ENCODE data around the gene RYR2. TPM values are rescaled to one million over a fixed set of nuclear protein-coding genes. Genes with fewer than 3 reads are reported as not detected.
A peak's percentile ranks its signal among the peaks of the same experiment; 100 is the strongest.

The RYR2 gene
- total and polyA plus RNA-seq, 2 experiments from 2014 or later: not detected

DNA sequence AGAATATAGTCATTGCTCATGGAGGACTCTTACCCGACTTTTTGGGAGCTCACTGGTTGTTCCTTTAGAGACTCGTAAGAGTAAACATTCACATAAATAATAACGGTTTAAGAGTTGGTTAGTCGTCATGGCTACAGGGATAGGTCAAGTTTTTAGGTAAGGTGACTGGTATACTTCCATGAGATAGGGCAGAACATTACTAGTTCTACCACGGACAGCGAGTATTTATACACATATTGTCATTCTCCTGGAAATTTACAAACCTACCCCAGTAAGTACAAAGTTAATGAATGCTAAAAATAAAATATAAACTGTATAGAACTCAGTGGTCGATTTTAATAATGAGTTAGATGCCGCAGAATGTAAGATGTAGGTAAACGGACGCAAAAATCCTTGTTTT, 1.2 kb upstream of the RYR2 start:
- no peak overlapping the region for H3K27ac ChIP-seq
- in situ Hi-C loops (cut with MboI): no loop called here
- H3K9ac ChIP-seq: no peak overlapping the region
- peaks cover 34% of the 10 kb centered on the region for H3K27me3 ChIP-seq (replicated peaks; ENCODE audit: insufficient read depth)
- no peaks in the 10 kb centered on the region for H4K20me1 ChIP-seq (ENCODE audit: insufficient read depth)
- H3K79me2 ChIP-seq (ENCODE audit: insufficient read depth): no peaks in the 10 kb centered on the region
- no peaks in the 10 kb centered on the region for H3K9me2 ChIP-seq (ENCODE audit: insufficient read depth)
- TF ChIP-seq EZH2 (IDR thresholded peaks at IDR 0.05; ENCODE audit: insufficient read depth, poor library complexity, severe bottlenecking) (peak; percentile 9), EZH2phosphoT487 (IDR thresholded peaks at IDR 0.05; ENCODE audit: insufficient read depth, low read depth) (no peak)
- H3F3A ChIP-seq (ENCODE audit: insufficient read depth): no peaks in the 10 kb centered on the region
- H3K4me1 ChIP-seq (ENCODE audit: insufficient read depth): no peaks in the 10 kb centered on the region
- no peaks in the 10 kb centered on the region for H3K9me3 ChIP-seq (ENCODE audit: low read depth)
- H3K36me3 ChIP-seq (ENCODE audit: low read depth): no peaks in the 10 kb centered on the region
- no peak overlapping the region for H2AFZ ChIP-seq
- H3K4me3 ChIP-seq: no peak overlapping the region
- no peak overlapping the region for H3K4me2 ChIP-seq (ENCODE audit: unreplicated experiment)
- WGBS, 2 experiments (ENCODE audit: low coverage in 1 of 2, low lambda C conversion rate in 2 of 2, missing lambda C conversion rate in 2 of 2): 56 to 61% methylated on average over 10 of the region's 10 CpGs
- DNase-seq: no peak

DNA sequence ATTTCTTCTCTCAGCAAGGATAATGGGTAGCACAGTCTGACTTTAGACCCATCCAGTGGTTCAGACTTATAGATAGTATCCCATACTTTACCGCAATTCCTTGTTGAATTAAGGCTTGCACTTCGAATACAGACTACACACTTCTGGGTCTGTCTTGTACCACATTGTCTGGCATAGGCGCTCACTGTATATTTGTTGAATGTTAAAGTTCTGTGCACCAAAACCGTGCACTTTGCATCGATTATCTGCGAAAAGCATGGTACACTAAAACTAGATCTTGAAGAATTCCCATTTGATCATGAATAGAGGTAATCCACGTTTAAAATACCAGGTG, 556 bp upstream of the RYR2 start:
- Histone ChIP-seq H3K36me3 (ENCODE audit: low read depth) (no peaks in the 10 kb centered on the region), H3F3A (ENCODE audit: insufficient read depth) (no peaks in the 10 kb centered on the region), H3K79me2 (ENCODE audit: insufficient read depth) (no peaks in the 10 kb centered on the region), H2AFZ (no peak overlapping the region), H3K9me3 (ENCODE audit: low read depth) (no peaks in the 10 kb centered on the region), H3K9me2 (ENCODE audit: insufficient read depth) (no peaks in the 10 kb centered on the region), H3K4me3 (no peak overlapping the region), H3K27me3 (replicated peaks; ENCODE audit: insufficient read depth) (peaks cover 34% of the 10 kb centered on the region), H4K20me1 (ENCODE audit: insufficient read depth) (no peaks in the 10 kb centered on the region), H3K4me2 (ENCODE audit: unreplicated experiment) (no peak overlapping the region), H3K9ac (no peak overlapping the region), H3K4me1 (ENCODE audit: insufficient read depth) (no peaks in the 10 kb centered on the region), H3K27ac (no peak overlapping the region)
- in situ Hi-C loops (cut with MboI): no loop called here
- TF ChIP-seq EZH2 (IDR thresholded peaks at IDR 0.05; ENCODE audit: insufficient read depth, poor library complexity, severe bottlenecking) (no peak), EZH2phosphoT487 (IDR thresholded peaks at IDR 0.05; ENCODE audit: insufficient read depth, low read depth) (no peak)
- 15 to 22% methylated on average over 7 of the region's 7 CpGs for WGBS, 2 experiments (ENCODE audit: low coverage in 1 of 2, low lambda C conversion rate in 2 of 2, missing lambda C conversion rate in 2 of 2)
- DNase-seq: no peak

DNA sequence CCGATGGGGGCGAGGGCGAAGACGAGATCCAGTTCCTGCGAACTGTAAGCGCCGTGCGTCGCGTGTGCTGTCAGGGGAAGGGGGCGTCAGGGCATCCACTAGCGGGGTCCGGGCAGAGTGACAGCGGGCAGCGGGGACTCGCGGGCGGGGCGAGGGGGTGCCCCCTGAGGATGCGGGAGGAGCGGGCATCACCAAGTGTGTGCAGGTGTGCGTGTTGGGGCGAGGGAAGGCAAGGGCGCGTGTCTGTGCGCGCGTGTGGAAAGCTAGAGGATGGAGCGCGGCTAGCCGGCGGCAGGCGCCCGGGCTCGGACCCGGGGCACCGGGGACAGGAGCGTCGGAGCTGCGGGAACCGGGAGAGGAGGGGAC, 525 bp downstream of the RYR2 start:
- no peaks in the 10 kb centered on the region for H3K4me1 ChIP-seq (ENCODE audit: insufficient read depth)
- no peaks in the 10 kb centered on the region for H4K20me1 ChIP-seq (ENCODE audit: insufficient read depth)
- no peaks in the 10 kb centered on the region for H3K36me3 ChIP-seq (ENCODE audit: low read depth)
- no peaks in the 10 kb centered on the region for H3K9me3 ChIP-seq (ENCODE audit: low read depth)
- H3F3A ChIP-seq (ENCODE audit: insufficient read depth): no peaks in the 10 kb centered on the region
- H3K27me3 ChIP-seq (replicated peaks; ENCODE audit: insufficient read depth): peaks cover 34% of the 10 kb centered on the region
- H3K9me2 ChIP-seq (ENCODE audit: insufficient read depth): no peaks in the 10 kb centered on the region
- H3K9ac ChIP-seq: no peak overlapping the region
- H3K27ac ChIP-seq: no peak overlapping the region
- H3K4me3 ChIP-seq: no peak overlapping the region
- H2AFZ ChIP-seq: no peak overlapping the region
- WGBS, 2 experiments (ENCODE audit: low coverage in 1 of 2, low lambda C conversion rate in 2 of 2, missing lambda C conversion rate in 2 of 2): 4 to 7% methylated on average over 28 to 41 of the region's 41 CpGs
- DNase-seq: no peak
- TF ChIP-seq EZH2 (IDR thresholded peaks at IDR 0.05; ENCODE audit: insufficient read depth, poor library complexity, severe bottlenecking): no peak
- no peak for TF ChIP-seq EZH2phosphoT487 (IDR thresholded peaks at IDR 0.05; ENCODE audit: insufficient read depth, low read depth)
- H3K79me2 ChIP-seq (ENCODE audit: insufficient read depth): no peaks in the 10 kb centered on the region
- no peak overlapping the region for H3K4me2 ChIP-seq (ENCODE audit: unreplicated experiment)
- in situ Hi-C loops (cut with MboI): no loop called here

DNA sequence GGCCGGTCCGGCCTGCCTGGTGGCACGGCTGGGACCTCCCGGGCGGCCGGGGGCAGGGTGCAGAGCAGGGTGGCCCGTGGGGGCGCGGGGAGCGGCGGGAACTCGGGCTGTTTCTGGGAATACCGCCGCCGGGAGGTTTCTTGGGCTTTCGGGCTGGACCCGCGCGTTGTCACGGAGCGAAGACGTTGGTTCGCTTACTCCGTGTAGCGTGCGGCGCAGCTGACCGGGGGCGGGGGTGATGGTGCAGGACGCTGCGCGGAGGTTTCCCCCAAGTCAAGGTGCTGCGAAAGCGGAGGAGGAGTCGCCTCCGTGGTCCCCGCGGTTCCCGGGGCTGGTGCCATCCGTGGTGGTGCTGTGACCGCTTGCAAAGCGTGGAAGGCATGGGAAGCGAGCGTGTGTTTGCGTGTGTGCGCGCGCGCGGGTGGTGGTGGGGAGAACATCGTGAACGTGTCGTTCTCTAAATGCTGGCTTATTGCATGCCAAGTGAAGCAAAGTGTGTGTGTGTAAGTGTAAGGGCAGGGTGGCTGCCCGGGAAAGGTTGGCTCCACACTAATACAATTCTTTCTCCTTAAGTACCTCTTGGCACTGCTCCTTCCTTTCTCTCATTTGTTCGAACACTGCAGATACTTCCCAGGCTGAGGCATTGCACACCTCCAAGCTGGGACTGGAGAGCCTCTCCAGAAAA, 1.1 kb downstream of the RYR2 start:
- H3K27ac ChIP-seq: no peak overlapping the region
- H3K4me2 ChIP-seq (ENCODE audit: unreplicated experiment): no peak overlapping the region
- no peak overlapping the region for H3K4me3 ChIP-seq

More for the DNA sequence above, 1.1 kb downstream of the RYR2 start:
- peaks cover 34% of the 10 kb centered on the region for H3K27me3 ChIP-seq (replicated peaks; ENCODE audit: insufficient read depth)
- TF ChIP-seq EZH2phosphoT487 (IDR thresholded peaks at IDR 0.05; ENCODE audit: insufficient read depth, low read depth) (no peak), EZH2 (IDR thresholded peaks at IDR 0.05; ENCODE audit: insufficient read depth, poor library complexity, severe bottlenecking) (no peak)
- in situ Hi-C loops (cut with MboI): no loop called here
- H3K9me3 ChIP-seq (ENCODE audit: low read depth): no peaks in the 10 kb centered on the region
- H3K79me2 ChIP-seq (ENCODE audit: insufficient read depth): no peaks in the 10 kb centered on the region
- H3K4me1 ChIP-seq (ENCODE audit: insufficient read depth): no peaks in the 10 kb centered on the region
- no peaks in the 10 kb centered on the region for H4K20me1 ChIP-seq (ENCODE audit: insufficient read depth)
- no peak overlapping the region for H3K9ac ChIP-seq
- H2AFZ ChIP-seq: no peak overlapping the region
- no peaks in the 10 kb centered on the region for H3K36me3 ChIP-seq (ENCODE audit: low read depth)
- H3K9me2 ChIP-seq (ENCODE audit: insufficient read depth): no peaks in the 10 kb centered on the region
- 3 to 4% methylated on average over 36 to 54 of the region's 55 CpGs for WGBS, 2 experiments (ENCODE audit: low coverage in 1 of 2, low lambda C conversion rate in 2 of 2, missing lambda C conversion rate in 2 of 2)
- H3F3A ChIP-seq (ENCODE audit: insufficient read depth): no peaks in the 10 kb centered on the region
- DNase-seq: no peak
